ENCODE measurements around the gene DBH. TPM values are rescaled to one million over a fixed set of nuclear protein-coding genes. Genes with fewer than 3 reads are reported as not detected.

DBH gene
- polyA plus RNA-seq, 3 donors, result not detected

- Histone ChIP-seq H3K79me2 (ENCODE audit: insufficient read depth, low read length) (no peaks in the 10 kb centered on the region), H4K20me1 (ENCODE audit: insufficient read depth, low read length) (no peaks in the 10 kb centered on the region), H3K36me3 (replicated peaks in 1 of 2; ENCODE audit: control insufficient read depth in 1 of 2, insufficient read depth in 2 of 2, low read length in 2 of 2) (no peaks in the 10 kb centered on the region), H3K4me2 (replicated peaks; ENCODE audit: extremely low read depth, low read length, poor library complexity, severe bottlenecking) (no peak overlapping the region), H3K27ac (ENCODE audit: low read depth in 1 of 2, low read length in 2 of 2) (no peak overlapping the region), H3K4me1 (ENCODE audit: control insufficient read depth in 1 of 2, insufficient read depth in 2 of 2, low read length in 2 of 2) (no peaks in the 10 kb centered on the region), H3K27me3 (ENCODE audit: control insufficient read depth in 2 of 2, insufficient read depth in 2 of 2, low read length in 2 of 2) (no peaks in the 10 kb centered on the region), H3K4me3 (replicated peaks in 1 of 3; ENCODE audit: low read depth in 2 of 3, low read length in 3 of 3) (no peak overlapping the region), H2AFZ (ENCODE audit: insufficient read depth, low read depth, low read length, poor library complexity, severe bottlenecking) (no peak overlapping the region), H3K9me3 (replicated peaks in 1 of 2; ENCODE audit: control insufficient read depth in 1 of 2, insufficient read depth in 1 of 2, low read length in 2 of 2) (no peaks in the 10 kb centered on the region), H3K9ac (ENCODE audit: insufficient read depth, low read length, poor library complexity, severe bottlenecking) (no peak overlapping the region)
- Mint-ChIP-seq H3K4me3 (no peak overlapping the region), H3K9me3 (peaks cover 0 to 2% (median 0%) of the 10 kb centered on the region in 7 donors), H3K4me1 (no peaks in the 10 kb centered on the region), H3K27me3 (ENCODE audit: low read depth in 3 of 3) (peaks cover 0 to 7% (median 3%) of the 10 kb centered on the region in 3 donors), H3K36me3 (no peaks in the 10 kb centered on the region), H3K27ac (no peak overlapping the region)
- no peak for DNase-seq
- intact Hi-C loops (cut with micrococcal nuclease), result no loop called here
- WGBS (ENCODE audit: insufficient coverage), result 76% methylated on average over 13 of the region's 15 CpGs
- TF ChIP-seq, protein P1, sequence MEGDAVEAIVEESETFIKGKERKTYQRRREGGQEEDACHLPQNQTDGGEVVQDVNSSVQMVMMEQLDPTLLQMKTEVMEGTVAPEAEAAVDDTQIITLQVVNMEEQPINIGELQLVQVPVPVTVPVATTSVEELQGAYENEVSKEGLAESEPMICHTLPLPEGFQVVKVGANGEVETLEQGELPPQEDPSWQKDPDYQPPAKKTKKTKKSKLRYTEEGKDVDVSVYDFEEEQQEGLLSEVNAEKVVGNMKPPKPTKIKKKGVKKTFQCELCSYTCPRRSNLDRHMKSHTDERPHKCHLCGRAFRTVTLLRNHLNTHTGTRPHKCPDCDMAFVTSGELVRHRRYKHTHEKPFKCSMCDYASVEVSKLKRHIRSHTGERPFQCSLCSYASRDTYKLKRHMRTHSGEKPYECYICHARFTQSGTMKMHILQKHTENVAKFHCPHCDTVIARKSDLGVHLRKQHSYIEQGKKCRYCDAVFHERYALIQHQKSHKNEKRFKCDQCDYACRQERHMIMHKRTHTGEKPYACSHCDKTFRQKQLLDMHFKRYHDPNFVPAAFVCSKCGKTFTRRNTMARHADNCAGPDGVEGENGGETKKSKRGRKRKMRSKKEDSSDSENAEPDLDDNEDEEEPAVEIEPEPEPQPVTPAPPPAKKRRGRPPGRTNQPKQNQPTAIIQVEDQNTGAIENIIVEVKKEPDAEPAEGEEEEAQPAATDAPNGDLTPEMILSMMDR (IDR thresholded peaks at IDR 0.05), result no peak
Measured at GRCh38 chr9:133679056-133679455, 42.9 kb downstream of the DBH start.

GRCh38 chr9:133679466-133680061, 43.4 kb downstream of the DBH start:
- Histone ChIP-seq H3K36me3 (replicated peaks in 1 of 2; ENCODE audit: control insufficient read depth in 1 of 2, insufficient read depth in 2 of 2, low read length in 2 of 2) (no peaks in the 10 kb centered on the region), H3K4me3 (replicated peaks in 1 of 3; ENCODE audit: low read depth in 2 of 3, low read length in 3 of 3) (no peak overlapping the region), H3K9me3 (replicated peaks in 1 of 2; ENCODE audit: control insufficient read depth in 1 of 2, insufficient read depth in 1 of 2, low read length in 2 of 2) (no peaks in the 10 kb centered on the region), H3K4me1 (ENCODE audit: control insufficient read depth in 1 of 2, insufficient read depth in 2 of 2, low read length in 2 of 2) (no peaks in the 10 kb centered on the region), H3K9ac (ENCODE audit: insufficient read depth, low read length, poor library complexity, severe bottlenecking) (no peak overlapping the region), H4K20me1 (ENCODE audit: insufficient read depth, low read length) (no peaks in the 10 kb centered on the region), H3K4me2 (replicated peaks; ENCODE audit: extremely low read depth, low read length, poor library complexity, severe bottlenecking) (no peak overlapping the region), H3K27ac (ENCODE audit: low read depth in 1 of 2, low read length in 2 of 2) (no peak overlapping the region), H2AFZ (ENCODE audit: insufficient read depth, low read depth, low read length, poor library complexity, severe bottlenecking) (no peak overlapping the region), H3K27me3 (ENCODE audit: control insufficient read depth in 2 of 2, insufficient read depth in 2 of 2, low read length in 2 of 2) (no peaks in the 10 kb centered on the region), H3K79me2 (ENCODE audit: insufficient read depth, low read length) (no peaks in the 10 kb centered on the region)
- TF ChIP-seq, protein P1 (IDR thresholded peaks at IDR 0.05), result no peak
- Mint-ChIP-seq H3K4me3 (no peak overlapping the region), H3K27me3 (ENCODE audit: low read depth in 3 of 3) (peaks cover 2 to 7% (median 3%) of the 10 kb centered on the region in 3 donors), H3K27ac (no peak overlapping the region), H3K36me3 (no peaks in the 10 kb centered on the region), H3K4me1 (no peaks in the 10 kb centered on the region), H3K9me3 (peaks cover 0 to 2% (median 0%) of the 10 kb centered on the region in 7 donors)
- no peak for DNase-seq
- intact Hi-C loops (cut with micrococcal nuclease), result no loop called here
- 93% methylated on average over 27 of the region's 35 CpGs for WGBS (ENCODE audit: insufficient coverage)

Measured in CD14-positive monocyte (primary cell).